Activated T-helper 2 cell treated with anti-CD3 and anti-CD28 coated beads, Interferon-gamma antibody, Interleukin-2, Interleukin-4, amounts not matched to agents 10 μg/mL and 5 μg/mL and 100 μg/mL, durations not matched to agents 14 hours and 24 hours and 36 hours (primary cell): ENCODE data around the gene CEP97. TPM values are rescaled to one million over a fixed set of nuclear protein-coding genes. Genes with fewer than 3 reads are reported as not detected.

Experiments
- DNase-seq: peaks from one replicate; pipeline ENCODE4 v3.0.0; 2021; ENCODE audit warnings: low spot score
- H3K27ac Mint-ChIP-seq: one replicate; pipeline ENCODE4 v1.8.0; 2021; ENCODE audit warnings: mixed read lengths
- H3K27me3 Mint-ChIP-seq: one replicate; pipeline ENCODE4 v1.8.0; 2021; ENCODE audit warnings: low read depth, mixed read lengths
- H3K36me3 Mint-ChIP-seq: one replicate; pipeline ENCODE4 v1.8.0; 2021; ENCODE audit warnings: low read depth, mixed read lengths
- H3K4me1 Mint-ChIP-seq: one replicate; pipeline ENCODE4 v1.8.0; 2021; ENCODE audit warnings: low read depth, mixed read lengths
- H3K4me3 Mint-ChIP-seq: one replicate; pipeline ENCODE4 v1.8.0; 2021; ENCODE audit warnings: low read depth, mild to moderate bottlenecking, moderate library complexity, mixed read lengths
- H3K9me3 Mint-ChIP-seq: one replicate; pipeline ENCODE4 v1.8.0; 2021; ENCODE audit warnings: mixed read lengths
- intact Hi-C: fragments of 100-400 bp; cut with micrococcal nuclease; formaldehyde crosslinking; loops from one replicate; pipeline ENCODE4 v1.15.1; 2023
- total RNA-seq: library from RNA; stranded (reverse); gene quantifications from 2 replicates; pipeline ENCODE4 v1.2.3, GENCODE V29; 2022

Gene CEP97
- total RNA-seq, 1 donor from 2014 or later: 26.1 TPM

GRCh38 chr3:101813817-101814440, 89.5 kb downstream of the CEP97 start:
- Mint-ChIP-seq H3K27ac (no peak overlapping the region), H3K4me1 (peaks cover 56% of the 10 kb centered on the region), H3K4me3 (no peak overlapping the region), H3K27me3 (no peaks in the 10 kb centered on the region), H3K9me3 (peaks cover 4% of the 10 kb centered on the region), H3K36me3 (peaks cover 35% of the 10 kb centered on the region)
- intact Hi-C loops: loop anchor here (1.0 to 5.0 kb wide), 5 partner anchors 13 to 411 kb away; no protein-coding TSS in a partner anchor
- no peak for DNase-seq

DNA sequence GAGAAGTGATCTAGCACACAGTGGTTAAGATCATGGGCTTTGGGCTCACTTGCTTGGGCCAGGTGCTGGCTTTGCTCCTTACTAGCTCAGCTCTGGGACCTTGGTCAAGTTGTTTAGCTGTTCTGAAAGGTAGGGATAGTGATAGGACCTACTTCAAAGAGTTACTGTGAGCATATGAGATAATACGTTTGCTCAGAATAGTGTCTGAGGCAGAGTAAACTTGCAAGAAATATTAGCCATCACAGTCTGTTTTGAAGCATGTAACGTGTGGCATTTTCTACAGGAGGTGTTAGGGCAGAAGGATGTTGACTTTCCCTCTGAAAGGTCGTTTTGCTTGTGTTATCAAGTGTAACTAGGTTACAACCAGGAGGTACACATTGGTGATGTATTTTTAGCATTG, 90.4 kb downstream of the CEP97 start:
- Mint-ChIP-seq H3K4me3 (no peak overlapping the region), H3K9me3 (peaks cover 4% of the 10 kb centered on the region), H3K27ac (peak overlapping the region; percentile 24), H3K4me1 (peaks cover 53% of the 10 kb centered on the region), H3K36me3 (peaks cover 39% of the 10 kb centered on the region), H3K27me3 (no peaks in the 10 kb centered on the region)
- intact Hi-C loops: loop anchor here (1.0 to 5.0 kb wide), 2 partner anchors 12 to 122 kb away; no protein-coding TSS in a partner anchor
- no peak for DNase-seq

DNA sequence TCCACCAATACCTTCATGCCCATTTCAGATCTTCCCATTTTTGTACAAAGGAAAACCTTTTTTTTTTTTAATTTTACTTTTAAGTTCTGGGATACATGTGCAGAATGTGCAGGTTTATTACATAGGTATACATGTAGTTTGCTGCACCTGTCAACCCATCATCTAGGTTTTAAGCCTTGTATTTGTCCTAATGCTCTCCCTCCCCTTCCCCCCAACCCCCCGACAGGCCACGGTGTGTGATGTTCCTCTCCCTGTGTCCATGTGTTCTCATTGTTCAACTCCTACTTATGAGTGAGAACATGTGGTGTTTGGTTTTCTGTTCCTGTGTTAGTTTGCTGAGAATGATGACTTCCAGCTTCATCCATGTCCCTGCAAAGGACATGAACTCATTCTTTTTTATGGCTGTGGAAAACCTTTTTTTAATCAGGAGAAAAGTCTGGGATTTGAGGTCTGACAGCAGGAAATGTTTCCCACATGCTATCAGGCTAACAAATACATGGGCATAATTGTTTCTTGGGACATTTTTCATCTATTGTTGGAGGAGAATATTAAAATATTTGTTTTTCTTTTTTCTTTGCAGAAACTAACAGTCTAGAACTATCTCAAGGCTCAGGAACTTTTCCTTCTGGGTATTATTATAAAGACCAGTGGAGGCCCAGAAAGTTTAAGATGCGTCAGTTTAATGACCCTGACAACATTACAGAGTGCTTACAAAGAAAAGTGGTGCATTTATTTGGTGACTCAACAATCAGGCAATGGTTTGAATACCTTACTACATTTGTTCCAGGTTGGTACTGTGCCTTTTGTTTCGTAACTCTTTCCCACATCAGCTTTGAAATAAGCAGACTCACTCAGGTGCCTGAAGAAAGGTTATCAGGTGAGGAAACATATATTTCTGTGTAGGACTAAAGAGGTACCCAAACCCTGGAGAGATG, 92.1 kb downstream of the CEP97 start:
- Mint-ChIP-seq H3K9me3 (no peaks in the 10 kb centered on the region), H3K4me3 (no peak overlapping the region), H3K27me3 (no peaks in the 10 kb centered on the region), H3K4me1 (peaks cover 39% of the 10 kb centered on the region), H3K27ac (no peak overlapping the region), H3K36me3 (peaks cover 40% of the 10 kb centered on the region)
- DNase-seq: no peak
- intact Hi-C loops: no loop called here

DNA sequence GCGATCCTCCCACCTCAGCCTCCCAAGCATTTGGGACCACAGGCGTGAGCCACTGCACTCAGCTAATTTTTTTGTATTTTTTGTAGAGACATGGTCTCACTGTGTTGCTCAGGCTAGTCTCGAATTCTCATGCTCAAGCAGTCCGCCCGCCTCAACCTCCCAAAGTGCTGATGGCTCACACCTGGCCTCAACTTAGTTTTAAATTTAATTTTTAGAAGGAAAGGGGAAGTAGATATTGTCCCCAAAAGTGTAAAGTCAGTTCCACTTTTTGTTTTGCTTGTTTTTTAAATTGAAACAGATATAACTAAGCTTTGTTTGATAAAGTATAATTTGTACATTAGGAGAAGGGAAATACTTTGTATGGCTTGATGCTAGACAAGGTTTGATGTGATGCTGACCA, 93.6 kb downstream of the CEP97 start:
- intact Hi-C loops: no loop called here
- Mint-ChIP-seq H3K9me3 (no peaks in the 10 kb centered on the region), H3K4me1 (peaks cover 37% of the 10 kb centered on the region), H3K27ac (no peak overlapping the region), H3K27me3 (no peaks in the 10 kb centered on the region), H3K36me3 (peaks cover 50% of the 10 kb centered on the region), H3K4me3 (no peak overlapping the region)
- DNase-seq: no peak

GRCh38 chr3:101819649-101820206, 95.3 kb downstream of the CEP97 start:
- intact Hi-C loops: no loop called here
- H3K27ac Mint-ChIP-seq: no peak overlapping the region
- H3K36me3 Mint-ChIP-seq: peaks cover 60% of the 10 kb centered on the region
- no peak overlapping the region for H3K4me3 Mint-ChIP-seq
- H3K4me1 Mint-ChIP-seq: peaks cover 23% of the 10 kb centered on the region
- H3K9me3 Mint-ChIP-seq: no peaks in the 10 kb centered on the region
- DNase-seq: no peak
- H3K27me3 Mint-ChIP-seq: no peaks in the 10 kb centered on the region

Other genes starting within 250 kb of the CEP97 start
- 10.7 and 10.8 TPM in 2 replicates for gene SENP7, start 211.4 kb upstream of the CEP97 start, total RNA-seq
- gene TRMT10C, start 162.7 kb upstream of the CEP97 start, total RNA-seq: 47.1 and 54.0 TPM in 2 replicates
- gene PCNP, start 150.4 kb upstream of the CEP97 start, total RNA-seq: 190 and 192 TPM in 2 replicates
- gene ZBTB11, start 47.5 kb upstream of the CEP97 start, total RNA-seq: 27.5 and 29.6 TPM in 2 replicates
- gene RPL24, start 37.9 kb upstream of the CEP97 start, total RNA-seq: 1,565 and 1,599 TPM in 2 replicates
- gene NXPE3, start 54.6 kb downstream of the CEP97 start, total RNA-seq: 18.1 and 21.2 TPM in 2 replicates
- 122 and 140 TPM in 2 replicates for gene NFKBIZ, start 124.9 kb downstream of the CEP97 start, total RNA-seq